GM12874 (cell line): ENCODE measurements around the gene GAD1.
A peak's percentile ranks its signal among the peaks of the same experiment; 100 is the strongest.

Experiments
- CTCF ChIP-seq: IDR thresholded peaks from 2 replicates; pipeline ENCODE4 v1.5.1; 2011; ENCODE audit warnings: low read depth, mild to moderate bottlenecking, control low read depth, low read length, moderate library complexity; ENCODE audit not compliant: insufficient read depth

GAD1 gene

GRCh38 chr2:170851635-170852034 is 34.9 kb downstream of the GAD1 start:
- no peak for TF ChIP-seq CTCF

- TF ChIP-seq CTCF, result no peak
Observed at GRCh38 chr2:170856066-170856465, 39.4 kb downstream of the GAD1 start.

GRCh38 chr2:170862286-170862902 is 45.7 kb downstream of the GAD1 start:
- no peak for TF ChIP-seq CTCF

GRCh38 chr2:170863087-170863486 is 46.4 kb downstream of the GAD1 start:
- no peak for TF ChIP-seq CTCF

- no peak for TF ChIP-seq CTCF
Observed at GRCh38 chr2:170869036-170869435, 52.3 kb downstream of the GAD1 start.

GRCh38 chr2:170869461-170869860 is 52.8 kb downstream of the GAD1 start:
- no peak for TF ChIP-seq CTCF

GRCh38 chr2:170873035-170873692 is 56.5 kb downstream of the GAD1 start:
- peak; percentile 94 for TF ChIP-seq CTCF
